SU-DHL-6 (cell line): ENCODE measurements around the gene VEGFB.

ENCODE experiments used
- CTCF ChIP-seq: fragments of 200-600 bp; sonication (generic); IDR thresholded peaks from one replicate; pipeline ENCODE4 v1.5.1; 2017; ENCODE audit warnings: antibody characterized with exemption, mild to moderate bottlenecking, low read length, moderate library complexity; ENCODE audit not compliant: insufficient read depth, poor library complexity, severe bottlenecking
- EZH2phosphoT487 ChIP-seq: fragments of 200-600 bp; sonication (generic), shearing (Covaris generic); conservative IDR thresholded peaks from 2 replicates; pipeline ENCODE4 v1.6.1; 2018; ENCODE audit warnings: mild to moderate bottlenecking, antibody characterized with exemption, low read length, moderate library complexity, mixed read lengths

- TF ChIP-seq CTCF = no peak
- no peak for TF ChIP-seq EZH2phosphoT487
These were observed 30.0 kb downstream of the VEGFB start for GRCh38 chr11:64264371-64264852.
